ENCODE measurements around the gene FBXL5. TPM values are rescaled to one million over a fixed set of nuclear protein-coding genes. Genes with fewer than 3 reads are reported as not detected.
A peak's percentile ranks its signal among the peaks of the same experiment; 100 is the strongest.

Gene FBXL5, protein sequence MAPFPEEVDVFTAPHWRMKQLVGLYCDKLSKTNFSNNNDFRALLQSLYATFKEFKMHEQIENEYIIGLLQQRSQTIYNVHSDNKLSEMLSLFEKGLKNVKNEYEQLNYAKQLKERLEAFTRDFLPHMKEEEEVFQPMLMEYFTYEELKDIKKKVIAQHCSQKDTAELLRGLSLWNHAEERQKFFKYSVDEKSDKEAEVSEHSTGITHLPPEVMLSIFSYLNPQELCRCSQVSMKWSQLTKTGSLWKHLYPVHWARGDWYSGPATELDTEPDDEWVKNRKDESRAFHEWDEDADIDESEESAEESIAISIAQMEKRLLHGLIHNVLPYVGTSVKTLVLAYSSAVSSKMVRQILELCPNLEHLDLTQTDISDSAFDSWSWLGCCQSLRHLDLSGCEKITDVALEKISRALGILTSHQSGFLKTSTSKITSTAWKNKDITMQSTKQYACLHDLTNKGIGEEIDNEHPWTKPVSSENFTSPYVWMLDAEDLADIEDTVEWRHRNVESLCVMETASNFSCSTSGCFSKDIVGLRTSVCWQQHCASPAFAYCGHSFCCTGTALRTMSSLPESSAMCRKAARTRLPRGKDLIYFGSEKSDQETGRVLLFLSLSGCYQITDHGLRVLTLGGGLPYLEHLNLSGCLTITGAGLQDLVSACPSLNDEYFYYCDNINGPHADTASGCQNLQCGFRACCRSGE
- 100 to 1,000 TPM; 130 to 213 (median 188) TPM for total RNA-seq

DNA sequence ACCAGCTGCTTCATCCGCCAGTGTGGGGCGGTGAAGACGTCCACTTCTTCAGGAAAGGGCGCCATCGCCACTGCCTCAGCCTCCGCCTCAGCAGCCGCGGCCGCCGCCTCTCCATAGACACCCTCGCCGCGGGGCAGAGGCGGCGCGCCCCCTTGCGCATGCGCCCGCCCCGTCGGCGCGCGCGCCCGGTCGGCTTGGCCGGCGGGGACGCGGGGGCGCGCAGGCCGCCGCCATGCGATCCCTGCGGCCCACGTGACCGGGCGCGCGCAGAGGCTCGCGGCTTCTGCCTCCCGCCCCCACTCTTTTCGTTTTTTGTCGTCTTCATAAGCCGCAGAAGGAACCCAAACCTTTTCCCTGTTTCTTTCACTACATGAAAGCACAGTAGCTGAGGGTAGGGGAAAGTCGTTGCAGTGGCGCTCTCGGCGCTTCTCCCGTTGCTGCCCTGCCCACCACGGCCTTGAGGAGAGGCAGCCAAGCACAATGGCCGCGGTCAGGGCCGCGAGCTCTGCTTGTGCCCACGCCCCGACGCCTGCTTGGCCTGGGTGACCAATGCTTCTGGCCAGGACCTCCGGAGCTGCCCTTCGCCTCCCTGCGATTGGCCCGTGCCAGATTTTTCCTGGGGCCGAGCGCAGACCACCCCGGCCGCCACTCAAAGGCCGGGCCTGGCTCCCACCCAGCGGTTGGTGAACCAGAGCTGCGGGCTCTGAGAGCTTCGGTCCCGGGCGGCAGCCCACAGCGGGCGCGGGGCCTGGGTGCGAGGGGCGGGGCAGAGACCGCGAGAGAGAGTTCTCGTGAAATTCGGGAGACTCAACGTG lies at the start of gene FBXL5:
Gene FBXL5 (minus strand): TSS at position 135 of the 815 bp plus-strand sequence. CDS start 70 bp downstream, at position 65.
- TF ChIP-seq, protein P1, sequence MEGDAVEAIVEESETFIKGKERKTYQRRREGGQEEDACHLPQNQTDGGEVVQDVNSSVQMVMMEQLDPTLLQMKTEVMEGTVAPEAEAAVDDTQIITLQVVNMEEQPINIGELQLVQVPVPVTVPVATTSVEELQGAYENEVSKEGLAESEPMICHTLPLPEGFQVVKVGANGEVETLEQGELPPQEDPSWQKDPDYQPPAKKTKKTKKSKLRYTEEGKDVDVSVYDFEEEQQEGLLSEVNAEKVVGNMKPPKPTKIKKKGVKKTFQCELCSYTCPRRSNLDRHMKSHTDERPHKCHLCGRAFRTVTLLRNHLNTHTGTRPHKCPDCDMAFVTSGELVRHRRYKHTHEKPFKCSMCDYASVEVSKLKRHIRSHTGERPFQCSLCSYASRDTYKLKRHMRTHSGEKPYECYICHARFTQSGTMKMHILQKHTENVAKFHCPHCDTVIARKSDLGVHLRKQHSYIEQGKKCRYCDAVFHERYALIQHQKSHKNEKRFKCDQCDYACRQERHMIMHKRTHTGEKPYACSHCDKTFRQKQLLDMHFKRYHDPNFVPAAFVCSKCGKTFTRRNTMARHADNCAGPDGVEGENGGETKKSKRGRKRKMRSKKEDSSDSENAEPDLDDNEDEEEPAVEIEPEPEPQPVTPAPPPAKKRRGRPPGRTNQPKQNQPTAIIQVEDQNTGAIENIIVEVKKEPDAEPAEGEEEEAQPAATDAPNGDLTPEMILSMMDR (IDR thresholded peaks at IDR 0.05), result no peak

DNA sequence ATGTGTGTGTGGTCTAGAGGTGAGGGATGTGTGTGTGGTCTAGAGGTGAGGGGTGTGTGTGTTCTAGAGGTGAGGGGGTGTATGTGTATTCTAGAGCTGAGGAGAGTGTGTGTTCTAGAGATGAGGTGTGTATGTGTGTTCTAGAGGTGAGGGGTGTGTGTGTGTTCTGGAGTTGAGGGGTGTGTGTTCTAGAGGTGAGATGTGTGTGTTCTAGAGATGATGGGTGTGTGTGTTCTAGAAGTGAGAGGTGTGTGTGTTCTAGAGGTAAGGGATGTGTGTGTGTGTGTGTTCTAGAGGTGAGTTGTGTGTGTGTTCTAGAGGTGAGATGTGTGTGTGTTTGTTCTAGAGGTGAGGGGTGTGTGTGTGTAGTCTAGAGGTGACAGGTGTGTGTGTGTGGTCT lies 49.0 kb upstream of the FBXL5 start:
- no peak for ATAC-seq (ENCODE audit: low FRiP score)
- no peak for DNase-seq (ENCODE audit: low spot score)
- TF ChIP-seq, protein P1 (IDR thresholded peaks at IDR 0.05), result no peak

More for the DNA sequence above, at the start of gene FBXL5:
- DNase-seq (ENCODE audit: low spot score), result peak; percentile 46
- peak; percentile 86 for ATAC-seq (ENCODE audit: low FRiP score)

DNA sequence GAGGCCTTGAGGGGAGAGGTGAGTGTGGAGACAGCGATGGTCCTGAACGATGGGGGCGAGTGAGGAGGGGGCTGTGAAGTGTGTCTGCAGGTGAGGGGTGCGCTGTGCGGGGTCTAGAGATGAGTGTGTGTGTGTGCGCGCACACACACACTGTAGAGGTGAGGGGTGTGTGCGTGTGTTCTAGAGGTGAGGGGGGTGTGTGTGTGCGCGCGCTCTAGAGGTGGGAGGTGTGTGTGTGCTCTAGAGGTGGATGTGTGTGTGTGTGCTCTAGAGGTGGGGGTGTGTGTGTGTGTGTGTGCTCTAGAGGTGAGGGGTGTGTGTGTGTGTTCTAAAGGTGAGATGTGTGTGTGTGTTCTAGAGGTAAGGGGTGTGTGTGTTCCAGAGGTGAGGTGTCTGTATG lies 48.3 kb upstream of the FBXL5 start:
- ATAC-seq (ENCODE audit: low FRiP score), result peak; percentile 25
- DNase-seq (ENCODE audit: low spot score), result no peak
- TF ChIP-seq, protein P1 (IDR thresholded peaks at IDR 0.05), result no peak

DNA sequence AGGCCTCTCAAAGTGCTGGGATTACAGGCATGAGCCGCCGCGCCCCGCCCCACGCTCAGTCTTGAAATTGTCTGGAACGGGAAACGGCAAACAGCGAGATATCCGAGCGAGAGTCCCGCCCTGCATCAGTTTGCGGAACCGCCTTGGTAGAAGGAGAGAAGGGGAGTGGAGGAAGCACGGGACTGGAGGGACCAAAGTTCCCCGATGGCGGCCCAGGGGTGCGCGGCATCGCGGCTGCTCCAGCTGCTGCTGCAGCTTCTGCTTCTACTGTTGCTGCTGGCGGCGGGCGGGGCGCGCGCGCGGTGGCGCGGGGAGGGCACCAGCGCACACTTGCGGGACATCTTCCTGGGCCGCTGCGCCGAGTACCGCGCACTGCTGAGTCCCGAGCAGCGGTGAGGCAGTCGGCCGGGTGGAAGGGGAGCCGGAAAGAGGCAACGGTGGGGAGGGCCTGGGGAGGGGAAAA lies 47.8 kb upstream of the FBXL5 start, which contains the start of gene BST1:
Gene BST1 (plus strand): TSS at position 125 of the 463 bp plus-strand sequence. CDS start 80 bp downstream, at position 205.
- TF ChIP-seq, protein P1 (IDR thresholded peaks at IDR 0.05), result no peak
- DNase-seq (ENCODE audit: low spot score) (peak; percentile 41), ATAC-seq (ENCODE audit: low FRiP score) (peak; percentile 53)

DNA sequence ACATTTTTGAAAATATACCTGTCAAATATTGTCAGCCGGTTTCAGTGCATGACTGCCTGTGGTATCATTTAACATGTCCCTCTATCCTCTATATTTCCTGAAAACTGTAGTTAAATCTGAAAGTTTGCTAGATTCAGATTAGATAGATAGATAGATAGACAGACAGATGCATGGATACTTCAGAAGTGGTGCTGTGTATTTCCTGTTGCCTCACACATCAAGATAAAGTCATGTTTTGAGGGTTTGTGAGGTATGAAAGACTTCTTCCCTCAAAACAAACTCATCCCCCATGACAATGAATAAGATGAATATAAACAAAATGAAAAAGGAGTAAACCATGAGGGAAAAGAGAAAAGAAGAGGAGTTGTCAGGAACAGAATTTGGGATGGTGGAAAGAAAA lies 41.7 kb upstream of the FBXL5 start:
- DNase-seq (ENCODE audit: low spot score) (no peak), ATAC-seq (ENCODE audit: low FRiP score) (no peak)
- TF ChIP-seq, protein P1 (IDR thresholded peaks at IDR 0.05), result no peak

DNA sequence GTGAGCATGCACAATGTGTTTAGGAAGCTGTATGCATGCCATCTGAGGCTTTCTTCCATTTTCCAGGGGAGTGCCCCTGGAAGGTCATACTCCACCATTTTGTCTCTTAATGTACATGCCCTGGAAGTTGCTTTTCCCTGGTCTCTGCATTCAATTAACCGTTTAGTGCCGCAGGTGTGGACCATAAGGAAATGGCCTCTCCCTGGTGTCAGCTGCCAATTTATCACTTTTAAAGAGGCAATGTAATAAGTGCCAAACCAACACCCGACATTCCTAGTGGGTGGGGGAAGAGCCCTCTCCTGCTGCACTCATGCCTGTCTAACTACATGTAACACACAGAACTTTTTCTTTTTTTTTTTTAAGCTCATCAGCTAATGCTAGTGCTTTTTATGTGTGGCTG lies 40.6 kb upstream of the FBXL5 start:
- no peak for ATAC-seq (ENCODE audit: low FRiP score)
- TF ChIP-seq, protein P1 (IDR thresholded peaks at IDR 0.05), result no peak

More for the DNA sequence above, 40.6 kb upstream of the FBXL5 start:
- no peak for DNase-seq (ENCODE audit: low spot score)
